GM11168 (cell line): Measurements from ENCODE around the gene TGFBR1.

Source experiments
- in situ Hi-C: fragments of 300-500 bp; cut with MboI; formaldehyde crosslinking; loops from one replicate; pipeline ENCODE4 v1.12.0; 2022; ENCODE audit warnings: low sequenced_read_pairs; ENCODE audit not compliant: unreplicated experiment

Gene TGFBR1

GRCh38 chr9:99160173-99160572, 55.3 kb downstream of the TGFBR1 start:
- in situ Hi-C loops = loop anchor here (25.0 kb wide), 1 partner anchor 1152 kb away; no protein-coding TSS in a partner anchor

DNA sequence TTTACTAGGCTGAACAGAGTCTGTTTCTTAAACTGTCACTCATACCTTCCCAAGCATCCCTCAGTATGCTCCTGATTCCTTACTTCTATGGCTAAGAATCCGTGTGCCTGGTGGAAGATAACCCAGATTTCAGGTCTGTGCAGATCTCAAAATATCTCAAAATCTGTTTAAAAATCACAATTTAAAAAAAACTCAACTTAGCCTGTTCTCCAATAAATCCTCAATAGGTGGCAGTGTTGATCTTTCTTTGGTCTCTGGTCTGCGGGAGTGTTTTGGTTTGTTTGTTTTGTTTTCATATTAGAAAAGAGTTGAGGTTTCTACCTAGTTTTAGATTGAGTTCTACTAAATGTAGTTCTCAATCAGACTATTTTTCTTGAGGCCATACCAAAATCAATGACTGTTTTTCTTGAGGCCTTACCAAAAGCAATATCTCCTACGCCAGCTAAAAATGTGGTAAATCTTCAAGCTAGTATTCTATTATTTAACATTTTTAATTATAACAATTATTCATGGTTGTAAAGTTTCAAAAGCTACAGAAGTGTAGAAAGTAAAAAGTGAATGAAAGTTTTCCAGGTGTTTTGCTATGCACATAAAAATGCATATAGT, 57.9 kb downstream of the TGFBR1 start:
- in situ Hi-C loops = loop anchor here (25.0 kb wide), 1 partner anchor 1149 kb away; no protein-coding TSS in a partner anchor

DNA sequence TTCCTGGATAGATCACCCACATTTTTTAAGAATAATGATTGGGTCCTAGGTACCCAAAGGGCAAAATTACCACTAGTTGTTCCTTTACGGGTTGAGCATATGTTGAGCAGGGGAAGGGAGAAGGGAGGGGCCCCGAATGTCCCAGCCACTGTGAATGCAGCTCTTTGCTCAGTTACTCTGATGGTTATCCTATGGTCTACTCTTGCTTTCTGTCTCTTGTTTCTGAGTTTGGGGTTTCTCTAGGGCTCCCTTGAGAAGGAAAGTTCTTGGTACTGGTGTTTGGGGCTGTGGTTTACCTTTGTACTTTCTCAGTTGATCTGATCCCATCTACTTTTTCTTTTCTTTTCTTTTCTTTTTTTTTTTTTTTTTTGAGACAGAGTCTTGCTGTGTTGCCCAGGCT, 61.2 kb downstream of the TGFBR1 start:
- in situ Hi-C loops = loop anchor here (25.0 kb wide), 1 partner anchor 1146 kb away; no protein-coding TSS in a partner anchor

DNA sequence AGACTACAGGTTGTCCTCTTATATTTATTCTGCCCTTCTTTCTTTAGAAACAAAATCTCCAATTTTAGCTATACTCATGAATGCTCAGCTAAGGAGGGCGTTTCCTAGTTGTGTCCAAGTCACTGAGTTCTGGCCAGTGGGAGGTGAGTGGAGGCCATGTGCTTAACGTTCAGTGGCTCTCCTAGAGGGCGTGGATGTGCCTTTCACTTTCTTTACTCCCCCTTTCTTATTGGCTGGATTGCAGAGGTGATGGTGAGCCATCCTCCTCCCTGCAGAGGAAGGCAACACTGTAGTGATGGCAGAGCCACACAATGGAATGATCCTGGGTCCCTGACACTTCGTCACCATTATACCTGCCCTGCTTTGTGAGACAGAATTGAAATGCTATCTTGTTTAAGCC, 62.2 kb downstream of the TGFBR1 start:
- in situ Hi-C loops = loop anchor here (25.0 kb wide), 1 partner anchor 1145 kb away; no protein-coding TSS in a partner anchor

GRCh38 chr9:99167694-99168093, 62.8 kb downstream of the TGFBR1 start:
- in situ Hi-C loops = loop anchor here (25.0 kb wide), 1 partner anchor 1145 kb away; no protein-coding TSS in a partner anchor

DNA sequence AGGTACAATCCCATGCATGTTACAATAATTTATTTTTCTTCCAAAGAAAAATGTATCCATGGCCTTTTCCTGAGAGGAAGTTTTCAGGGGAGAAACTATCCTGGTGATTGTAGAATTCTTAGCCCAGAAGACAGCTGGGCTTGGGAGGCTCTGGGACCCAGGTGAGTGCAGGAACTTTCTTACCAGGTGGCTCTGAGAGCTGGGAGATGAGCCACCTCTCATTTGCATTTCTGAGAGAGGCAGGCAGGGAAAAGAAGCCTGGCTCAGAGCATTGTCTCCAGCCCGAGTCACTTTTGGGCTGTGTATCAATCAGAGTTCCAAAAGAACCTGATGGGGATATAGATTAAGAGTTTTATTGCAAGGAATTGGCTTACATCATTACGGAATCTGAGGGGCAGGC, 64.2 kb downstream of the TGFBR1 start:
- in situ Hi-C loops = loop anchor here (25.0 kb wide), 1 partner anchor 1143 kb away; no protein-coding TSS in a partner anchor

DNA sequence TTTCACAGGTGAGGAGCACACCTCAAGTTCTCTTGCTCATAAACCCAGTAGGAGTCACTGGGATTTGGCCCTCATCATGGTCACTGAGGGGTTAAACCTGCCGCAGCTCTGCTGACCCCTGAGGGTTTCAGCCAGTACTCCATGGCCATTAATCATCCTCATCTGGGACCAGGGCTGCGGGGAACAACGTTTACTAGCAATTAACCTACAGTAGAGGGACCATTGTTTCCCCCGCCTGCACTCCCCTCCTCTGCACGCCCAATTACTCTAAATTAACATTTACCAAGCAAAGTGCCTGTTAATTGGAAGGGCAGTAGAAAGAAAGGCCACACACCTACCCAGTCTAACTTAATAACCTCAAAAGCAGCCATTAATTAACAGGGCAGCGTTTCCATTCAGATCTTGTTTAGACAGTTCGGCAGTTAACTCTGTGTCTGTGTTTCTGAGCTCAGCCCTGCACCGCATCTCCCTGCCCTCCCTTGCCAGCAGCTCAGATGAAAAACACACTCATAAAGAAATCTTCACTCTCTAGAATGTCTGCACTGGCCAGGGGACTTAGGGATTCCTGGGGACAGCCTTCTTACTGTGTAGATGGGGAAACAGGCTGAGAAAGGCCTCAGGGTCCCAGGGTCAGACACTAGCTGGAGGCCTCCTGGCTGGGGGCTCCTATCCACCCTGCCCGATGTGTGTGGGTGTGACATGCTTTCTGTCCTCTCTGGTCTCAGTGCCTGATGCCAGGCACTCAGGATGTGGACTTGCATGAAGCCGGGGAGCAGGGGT, 65.3 kb downstream of the TGFBR1 start:
- in situ Hi-C loops = loop anchor here (25.0 kb wide), 1 partner anchor 1142 kb away; no protein-coding TSS in a partner anchor

DNA sequence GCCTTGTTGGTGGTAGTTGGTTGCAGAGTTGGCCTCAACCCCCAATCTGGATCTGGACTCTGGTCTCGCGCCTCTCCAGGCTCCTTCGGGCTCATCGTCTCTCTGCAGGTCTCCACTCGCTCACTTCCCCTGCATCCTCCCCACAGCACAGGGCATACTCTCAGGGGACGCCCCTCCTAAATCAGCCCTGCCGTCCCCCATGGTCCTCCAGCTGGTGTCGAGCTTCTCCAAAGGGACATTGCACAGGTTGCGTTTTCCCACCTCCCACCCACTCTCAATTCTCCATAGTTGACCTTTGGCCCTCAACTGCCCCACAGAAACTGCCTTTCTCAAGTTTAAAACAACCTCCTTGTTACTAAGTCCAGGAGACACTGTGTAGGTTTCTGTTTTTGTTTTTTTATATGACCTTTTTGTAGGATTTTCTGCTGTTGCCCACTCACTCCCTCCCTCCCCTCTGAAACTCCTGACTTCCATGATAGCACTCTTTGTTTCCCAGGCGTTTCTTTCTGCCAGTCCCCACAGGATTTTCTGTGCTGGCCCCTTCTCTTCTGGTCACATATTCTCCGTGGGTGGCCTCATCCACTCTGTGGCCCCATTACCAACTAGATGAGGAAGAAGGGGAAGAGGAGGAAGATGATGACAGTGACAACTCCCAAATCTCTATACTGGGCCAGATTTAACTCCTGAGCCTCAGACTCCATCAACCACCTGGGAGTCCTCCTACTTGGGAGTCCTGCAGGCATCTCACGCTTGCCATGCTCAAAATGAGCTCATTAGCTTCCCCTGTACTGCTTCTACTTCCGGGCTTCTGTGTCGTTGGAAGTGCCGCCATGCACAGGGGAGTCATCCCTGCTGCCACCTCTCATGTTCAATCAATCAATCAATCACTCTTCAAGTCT, 66.6 kb downstream of the TGFBR1 start:
- in situ Hi-C loops = loop anchor here (25.0 kb wide), 1 partner anchor 1141 kb away; no protein-coding TSS in a partner anchor

GRCh38 chr9:99172124-99173091, 67.5 kb downstream of the TGFBR1 start:
- in situ Hi-C loops = loop anchor here (25.0 kb wide), 1 partner anchor 1140 kb away; no protein-coding TSS in a partner anchor

GRCh38 chr9:99173570-99174504, 68.9 kb downstream of the TGFBR1 start:
- in situ Hi-C loops = loop anchor here (25.0 kb wide), 1 partner anchor 1138 kb away; no protein-coding TSS in a partner anchor

GRCh38 chr9:99176527-99177013, 71.7 kb downstream of the TGFBR1 start:
- in situ Hi-C loops = loop anchor here (25.0 kb wide), 1 partner anchor 836 kb away; no protein-coding TSS in a partner anchor

- in situ Hi-C loops = loop anchor here (25.0 kb wide), 1 partner anchor 835 kb away; no protein-coding TSS in a partner anchor
Measured at GRCh38 chr9:99177576-99178366, 72.9 kb downstream of the TGFBR1 start.

GRCh38 chr9:99178912-99179872, 74.3 kb downstream of the TGFBR1 start:
- in situ Hi-C loops = loop anchor here (25.0 kb wide), 1 partner anchor 833 kb away; no protein-coding TSS in a partner anchor

GRCh38 chr9:99180199-99180598, 75.3 kb downstream of the TGFBR1 start:
- in situ Hi-C loops = loop anchor here (10.0 to 25.0 kb wide), 2 partner anchors 625 to 832 kb away; no protein-coding TSS in a partner anchor

GRCh38 chr9:99180662-99181061, 75.7 kb downstream of the TGFBR1 start:
- in situ Hi-C loops = loop anchor here (10.0 to 25.0 kb wide), 2 partner anchors 624 to 832 kb away; no protein-coding TSS in a partner anchor
